ENCODE results near the gene TANGO6.
A peak's percentile ranks its signal among the peaks of the same experiment; 100 is the strongest.
"Not testable (repeated sequence)": the region's sequence is repeated elsewhere in the genome, so short reads cannot be mapped to it uniquely, and the experiment has no call there.

Gene TANGO6

GRCh38 chr16:69051517-69051830, 208.1 kb downstream of the TANGO6 start:
- POLR2A ChIA-PET = not testable (repeated sequence)

GRCh38 chr16:69055008-69055407, 211.7 kb downstream of the TANGO6 start:
- Histone ChIP-seq H3K27ac (ENCODE audit: insufficient read depth in 1 of 2, low read depth in 1 of 2, low read length in 2 of 2, poor library complexity in 1 of 2, severe bottlenecking in 2 of 2) (no peak overlapping the region), H3K36me3 (ENCODE audit: control insufficient read depth in 4 of 4, insufficient read depth in 4 of 4, low read length in 3 of 4) (no peaks in the 10 kb centered on the region), H3K27me3 (replicated peaks in 2 of 5; ENCODE audit: control insufficient read depth in 4 of 5, insufficient read depth in 5 of 5, low read length in 4 of 5) (no peaks in the 10 kb centered on the region), H3K4me3 (ENCODE audit: control insufficient read depth in 1 of 7, extremely low read depth in 1 of 7, insufficient read depth in 4 of 7, low read depth in 2 of 7, low read length in 6 of 7) (no peak overlapping the region), H3K9me3 (ENCODE audit: control extremely low read depth in 1 of 5, control insufficient read depth in 4 of 5, insufficient read depth in 2 of 5, low read depth in 1 of 5, low read length in 4 of 5) (no peaks in the 10 kb centered on the region), H3K4me1 (ENCODE audit: control extremely low read depth in 1 of 4, control insufficient read depth in 4 of 4, insufficient read depth in 4 of 4, low read length in 3 of 4) (peaks cover 3 to 13% (median 5%) of the 10 kb centered on the region in 4 experiments)
- ChIA-PET POLR2A (no interaction called here), CTCF (no interaction called here)
- WGBS (ENCODE audit: insufficient coverage) = 100% methylated on average over 1 of the region's 3 CpGs
- DNase-seq = no peak

More at GRCh38 chr16:69051517-69051830, 208.1 kb downstream of the TANGO6 start:
- H3K27me3 ChIP-seq (replicated peaks in 2 of 5; ENCODE audit: control insufficient read depth in 4 of 5, insufficient read depth in 5 of 5, low read length in 4 of 5); H3K4me1 ChIP-seq (ENCODE audit: control extremely low read depth in 1 of 4, control insufficient read depth in 4 of 4, insufficient read depth in 4 of 4, low read length in 3 of 4); H3K4me3 ChIP-seq (ENCODE audit: control insufficient read depth in 1 of 7, extremely low read depth in 1 of 7, insufficient read depth in 4 of 7, low read depth in 2 of 7, low read length in 6 of 7); CTCF ChIA-PET; H3K27ac ChIP-seq (ENCODE audit: insufficient read depth in 1 of 2, low read depth in 1 of 2, low read length in 2 of 2, poor library complexity in 1 of 2, severe bottlenecking in 2 of 2); DNase-seq; H3K9me3 ChIP-seq (ENCODE audit: control extremely low read depth in 1 of 5, control insufficient read depth in 4 of 5, insufficient read depth in 2 of 5, low read depth in 1 of 5, low read length in 4 of 5); H3K36me3 ChIP-seq (ENCODE audit: control insufficient read depth in 4 of 4, insufficient read depth in 4 of 4, low read length in 3 of 4): not testable (repeated sequence)
- 100% methylated on average over 1 of the region's 3 CpGs for WGBS (ENCODE audit: insufficient coverage)

- no peaks in the 10 kb centered on the region for H3K9me3 ChIP-seq (ENCODE audit: control extremely low read depth in 1 of 5, control insufficient read depth in 4 of 5, insufficient read depth in 2 of 5, low read depth in 1 of 5, low read length in 4 of 5)
- DNase-seq = no peak
- CTCF ChIA-PET = no interaction called here
- no peak overlapping the region for H3K4me3 ChIP-seq (ENCODE audit: control insufficient read depth in 1 of 7, extremely low read depth in 1 of 7, insufficient read depth in 4 of 7, low read depth in 2 of 7, low read length in 6 of 7)
- peaks cover 3 to 13% (median 5%) of the 10 kb centered on the region in 4 experiments for H3K4me1 ChIP-seq (ENCODE audit: control extremely low read depth in 1 of 4, control insufficient read depth in 4 of 4, insufficient read depth in 4 of 4, low read length in 3 of 4)
- H3K36me3 ChIP-seq (ENCODE audit: control insufficient read depth in 4 of 4, insufficient read depth in 4 of 4, low read length in 3 of 4) = no peaks in the 10 kb centered on the region
- no peak overlapping the region for H3K27ac ChIP-seq (ENCODE audit: insufficient read depth in 1 of 2, low read depth in 1 of 2, low read length in 2 of 2, poor library complexity in 1 of 2, severe bottlenecking in 2 of 2)
- no peaks in the 10 kb centered on the region for H3K27me3 ChIP-seq (replicated peaks in 2 of 5; ENCODE audit: control insufficient read depth in 4 of 5, insufficient read depth in 5 of 5, low read length in 4 of 5)
- no CpG with 5 or more reads among the region's 1 CpG for WGBS (ENCODE audit: insufficient coverage)
- POLR2A ChIA-PET = interaction anchor here (0.6 kb wide), 1 partner anchor 1439 kb away, joined by 3 read pairs; no protein-coding TSS in a partner anchor
These were observed 212.6 kb downstream of the TANGO6 start for GRCh38 chr16:69055980-69056379.

DNA sequence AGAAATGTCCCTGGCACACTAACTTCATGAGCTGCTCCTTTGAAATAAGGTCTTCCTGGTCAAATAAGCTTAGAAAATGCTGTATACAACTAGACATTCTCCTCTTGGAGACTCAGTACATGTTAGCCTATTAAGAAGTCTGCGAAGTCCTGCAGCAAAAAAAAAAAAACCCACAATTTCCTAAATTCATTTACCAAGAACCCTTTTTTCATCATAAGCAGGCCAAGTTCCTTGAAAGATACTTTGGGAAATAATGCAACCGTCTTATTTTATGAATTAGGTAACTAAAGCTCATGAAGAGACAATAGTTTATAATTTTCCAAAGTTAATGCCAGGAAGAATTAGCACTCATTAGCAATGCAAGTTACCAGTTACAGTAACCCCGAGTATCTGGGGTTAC, 213.1 kb downstream of the TANGO6 start:
- DNase-seq = peak in 1 of 3 donors; percentile 4
- ChIA-PET POLR2A (no interaction called here), CTCF (no interaction called here)
- Histone ChIP-seq H3K9me3 (ENCODE audit: control extremely low read depth in 1 of 5, control insufficient read depth in 4 of 5, insufficient read depth in 2 of 5, low read depth in 1 of 5, low read length in 4 of 5) (no peaks in the 10 kb centered on the region), H3K27me3 (replicated peaks in 2 of 5; ENCODE audit: control insufficient read depth in 4 of 5, insufficient read depth in 5 of 5, low read length in 4 of 5) (no peaks in the 10 kb centered on the region), H3K27ac (ENCODE audit: insufficient read depth in 1 of 2, low read depth in 1 of 2, low read length in 2 of 2, poor library complexity in 1 of 2, severe bottlenecking in 2 of 2) (no peak overlapping the region), H3K4me1 (ENCODE audit: control extremely low read depth in 1 of 4, control insufficient read depth in 4 of 4, insufficient read depth in 4 of 4, low read length in 3 of 4) (peaks cover 3 to 13% (median 5%) of the 10 kb centered on the region in 4 experiments), H3K4me3 (ENCODE audit: control insufficient read depth in 1 of 7, extremely low read depth in 1 of 7, insufficient read depth in 4 of 7, low read depth in 2 of 7, low read length in 6 of 7) (no peak overlapping the region), H3K36me3 (ENCODE audit: control insufficient read depth in 4 of 4, insufficient read depth in 4 of 4, low read length in 3 of 4) (no peaks in the 10 kb centered on the region)
- 67% methylated on average over 1 of the region's 3 CpGs for WGBS (ENCODE audit: insufficient coverage)

- no peak overlapping the region for H3K27ac ChIP-seq (ENCODE audit: insufficient read depth in 1 of 2, low read depth in 1 of 2, low read length in 2 of 2, poor library complexity in 1 of 2, severe bottlenecking in 2 of 2)
- H3K27me3 ChIP-seq (replicated peaks in 2 of 5; ENCODE audit: control insufficient read depth in 4 of 5, insufficient read depth in 5 of 5, low read length in 4 of 5) = no peaks in the 10 kb centered on the region
- WGBS (ENCODE audit: insufficient coverage) = 90% methylated on average over 2 of the region's 11 CpGs
- H3K4me1 ChIP-seq (ENCODE audit: control extremely low read depth in 1 of 4, control insufficient read depth in 4 of 4, insufficient read depth in 4 of 4, low read length in 3 of 4) = peaks cover 3 to 13% (median 5%) of the 10 kb centered on the region in 4 experiments
- DNase-seq = peak; percentile 15 to 73 (median 53)
- no peaks in the 10 kb centered on the region for H3K36me3 ChIP-seq (ENCODE audit: control insufficient read depth in 4 of 4, insufficient read depth in 4 of 4, low read length in 3 of 4)
- H3K4me3 ChIP-seq (ENCODE audit: control insufficient read depth in 1 of 7, extremely low read depth in 1 of 7, insufficient read depth in 4 of 7, low read depth in 2 of 7, low read length in 6 of 7) = no peak overlapping the region
- ChIA-PET CTCF (no interaction called here), POLR2A (interaction anchor here (0.6 kb wide), 1 partner anchor 17 kb away, joined by 3 read pairs; no protein-coding TSS in a partner anchor)
- no peaks in the 10 kb centered on the region for H3K9me3 ChIP-seq (ENCODE audit: control extremely low read depth in 1 of 5, control insufficient read depth in 4 of 5, insufficient read depth in 2 of 5, low read depth in 1 of 5, low read length in 4 of 5)
These were observed 214.4 kb downstream of the TANGO6 start for GRCh38 chr16:69057400-69058378.

DNA sequence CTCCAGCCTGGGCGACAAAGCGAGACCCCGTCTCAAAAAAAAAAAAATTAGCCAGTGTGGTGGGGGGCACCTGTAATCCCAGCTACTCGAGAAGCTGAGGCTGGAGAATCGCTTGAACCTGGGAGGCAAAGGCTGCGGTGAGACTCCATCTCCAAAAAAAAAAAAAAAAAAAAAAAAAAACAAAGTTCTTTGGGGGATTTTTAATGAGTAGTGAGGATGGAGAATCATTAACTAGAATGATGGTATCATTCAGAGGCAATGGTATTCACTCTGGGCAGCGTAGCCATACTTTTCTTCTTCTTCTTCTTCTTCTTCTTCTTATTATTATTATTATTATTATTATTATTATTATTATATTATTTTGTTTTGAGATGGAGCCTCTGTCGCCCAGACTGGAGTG, 220.2 kb downstream of the TANGO6 start:
- DNase-seq; POLR2A ChIA-PET; H3K27me3 ChIP-seq (replicated peaks in 2 of 5; ENCODE audit: control insufficient read depth in 4 of 5, insufficient read depth in 5 of 5, low read length in 4 of 5); H3K4me3 ChIP-seq (ENCODE audit: control insufficient read depth in 1 of 7, extremely low read depth in 1 of 7, insufficient read depth in 4 of 7, low read depth in 2 of 7, low read length in 6 of 7); CTCF ChIA-PET; H3K27ac ChIP-seq (ENCODE audit: insufficient read depth in 1 of 2, low read depth in 1 of 2, low read length in 2 of 2, poor library complexity in 1 of 2, severe bottlenecking in 2 of 2); H3K9me3 ChIP-seq (ENCODE audit: control extremely low read depth in 1 of 5, control insufficient read depth in 4 of 5, insufficient read depth in 2 of 5, low read depth in 1 of 5, low read length in 4 of 5); H3K36me3 ChIP-seq (ENCODE audit: control insufficient read depth in 4 of 4, insufficient read depth in 4 of 4, low read length in 3 of 4); H3K4me1 ChIP-seq (ENCODE audit: control extremely low read depth in 1 of 4, control insufficient read depth in 4 of 4, insufficient read depth in 4 of 4, low read length in 3 of 4): not testable (repeated sequence)
- WGBS (ENCODE audit: insufficient coverage) = 96% methylated on average over 3 of the region's 8 CpGs

DNA sequence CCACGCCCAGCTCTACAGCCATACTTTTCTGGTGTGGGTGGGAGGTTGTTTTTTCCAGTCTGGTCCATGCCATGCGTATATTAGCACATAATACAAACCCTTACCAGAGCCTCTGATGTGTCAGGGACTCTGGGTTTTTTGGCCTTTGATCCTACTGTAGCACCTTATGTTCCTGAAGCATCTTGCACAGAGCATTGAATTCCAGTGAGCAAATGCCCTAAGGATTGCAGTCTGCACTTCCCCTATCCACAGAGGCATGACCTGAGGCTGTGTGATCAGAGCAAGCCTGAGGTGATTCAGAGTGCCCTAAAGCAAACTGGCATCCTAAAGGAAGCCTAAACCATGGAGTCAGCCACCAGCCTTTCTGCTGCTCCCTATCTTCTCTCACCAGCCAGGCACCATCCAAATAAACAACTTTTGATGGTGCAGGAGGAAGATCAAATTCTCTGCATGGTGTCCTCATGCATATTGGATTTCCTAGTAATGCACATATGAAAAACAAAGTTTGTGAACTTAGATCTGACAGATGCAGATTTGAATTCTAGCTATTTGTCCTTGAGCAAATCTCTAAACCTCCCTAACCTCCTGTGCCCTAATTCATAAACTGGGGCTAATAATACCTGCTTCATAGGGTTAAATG, 220.9 kb downstream of the TANGO6 start:
- CTCF ChIA-PET = no interaction called here
- H3K27ac ChIP-seq (ENCODE audit: insufficient read depth in 1 of 2, low read depth in 1 of 2, low read length in 2 of 2, poor library complexity in 1 of 2, severe bottlenecking in 2 of 2) = no peak overlapping the region
- peaks cover 0 to 3% (median 0%) of the 10 kb centered on the region in 4 experiments for H3K4me1 ChIP-seq (ENCODE audit: control extremely low read depth in 1 of 4, control insufficient read depth in 4 of 4, insufficient read depth in 4 of 4, low read length in 3 of 4)
- POLR2A ChIA-PET = no interaction called here
- no peak for DNase-seq
- H3K36me3 ChIP-seq (ENCODE audit: control insufficient read depth in 4 of 4, insufficient read depth in 4 of 4, low read length in 3 of 4) = no peaks in the 10 kb centered on the region
- H3K9me3 ChIP-seq (ENCODE audit: control extremely low read depth in 1 of 5, control insufficient read depth in 4 of 5, insufficient read depth in 2 of 5, low read depth in 1 of 5, low read length in 4 of 5) = no peaks in the 10 kb centered on the region
- H3K4me3 ChIP-seq (ENCODE audit: control insufficient read depth in 1 of 7, extremely low read depth in 1 of 7, insufficient read depth in 4 of 7, low read depth in 2 of 7, low read length in 6 of 7) = no peak overlapping the region
- H3K27me3 ChIP-seq (replicated peaks in 2 of 5; ENCODE audit: control insufficient read depth in 4 of 5, insufficient read depth in 5 of 5, low read length in 4 of 5) = no peaks in the 10 kb centered on the region
- no CpG with 5 or more reads among the region's 2 CpGs for WGBS (ENCODE audit: insufficient coverage)
